ENCODE results near the gene MYLK.

Gene MYLK

DNA sequence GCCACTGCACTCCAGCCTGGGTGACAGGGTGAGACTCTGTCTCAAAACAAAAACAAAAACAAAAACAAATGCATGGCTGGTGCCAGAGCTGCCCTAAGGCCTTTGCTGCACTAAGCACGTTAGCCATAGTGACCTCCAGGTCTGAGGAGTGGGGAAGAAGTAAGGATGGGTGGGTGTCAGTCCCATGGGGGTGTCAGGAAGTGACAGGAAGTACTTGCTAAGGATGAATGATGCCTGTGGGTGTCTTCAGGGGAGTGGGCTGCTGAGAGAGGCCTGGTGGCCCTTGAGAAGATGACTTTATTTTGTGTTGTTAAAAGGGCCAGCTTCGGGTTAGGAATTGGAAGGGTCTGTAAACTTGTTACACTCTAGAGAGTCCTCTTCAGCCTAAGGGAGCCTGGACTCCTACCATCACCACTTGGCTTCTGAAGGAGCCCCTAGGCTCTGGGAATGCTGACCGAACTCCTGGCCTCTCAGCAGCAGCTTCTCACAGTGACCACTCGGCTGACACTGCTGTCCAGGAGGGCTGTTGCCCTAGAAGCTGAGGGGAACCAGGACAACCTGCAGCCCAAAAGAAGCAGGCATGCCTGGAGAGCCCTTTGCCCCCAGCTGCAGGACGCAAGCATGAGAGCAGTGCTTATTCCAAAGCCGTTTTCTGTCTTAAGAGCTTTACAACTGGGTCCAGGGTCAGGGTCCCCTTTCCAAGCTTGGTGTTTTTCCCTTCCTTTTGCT is 116.4 kb downstream of the MYLK start:
- Histone ChIP-seq H3K36me3 (ENCODE audit: control insufficient read depth, insufficient read depth, low read length, severe bottlenecking) (no peaks in the 10 kb centered on the region), H3K4me1 (ENCODE audit: control insufficient read depth, insufficient read depth, low read length) (peaks cover 29% of the 10 kb centered on the region), H3K27me3 (replicated peaks; ENCODE audit: control insufficient read depth, insufficient read depth, low read length) (no peaks in the 10 kb centered on the region), H3K9ac (ENCODE audit: low read length) (no peak overlapping the region), H3K9me3 (ENCODE audit: control insufficient read depth, low read length) (no peaks in the 10 kb centered on the region), H3K4me3 (ENCODE audit: low read length) (no peak overlapping the region)
- DNase-seq (ENCODE audit: low read depth), result no peak

DNA sequence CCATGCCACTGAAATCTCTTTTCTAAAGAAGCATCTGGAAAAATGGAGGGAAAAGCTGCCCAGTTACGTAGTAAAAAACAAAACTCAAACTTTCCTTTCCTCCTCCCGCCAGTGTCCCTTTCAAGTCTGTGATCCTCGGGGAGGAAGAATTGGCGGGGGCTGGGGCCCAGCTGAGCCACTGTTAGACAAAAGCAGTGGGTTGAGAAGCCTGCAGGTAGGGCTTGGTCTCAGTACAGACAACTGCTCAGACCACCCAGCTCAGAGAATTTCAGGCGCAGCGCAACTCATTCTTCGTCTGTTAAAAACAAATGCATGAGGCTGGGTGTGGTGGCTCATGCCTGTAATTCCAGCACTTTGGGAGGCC is 117.1 kb downstream of the MYLK start:
- H3K4me3 ChIP-seq (ENCODE audit: low read length), result no peak overlapping the region
- no peak for DNase-seq (ENCODE audit: low read depth)
- H3K4me1 ChIP-seq (ENCODE audit: control insufficient read depth, insufficient read depth, low read length), result peaks cover 29% of the 10 kb centered on the region
- H3K27me3 ChIP-seq (replicated peaks; ENCODE audit: control insufficient read depth, insufficient read depth, low read length), result no peaks in the 10 kb centered on the region
- no peaks in the 10 kb centered on the region for H3K9me3 ChIP-seq (ENCODE audit: control insufficient read depth, low read length)
- no peak overlapping the region for H3K9ac ChIP-seq (ENCODE audit: low read length)
- H3K36me3 ChIP-seq (ENCODE audit: control insufficient read depth, insufficient read depth, low read length, severe bottlenecking), result no peaks in the 10 kb centered on the region

DNA sequence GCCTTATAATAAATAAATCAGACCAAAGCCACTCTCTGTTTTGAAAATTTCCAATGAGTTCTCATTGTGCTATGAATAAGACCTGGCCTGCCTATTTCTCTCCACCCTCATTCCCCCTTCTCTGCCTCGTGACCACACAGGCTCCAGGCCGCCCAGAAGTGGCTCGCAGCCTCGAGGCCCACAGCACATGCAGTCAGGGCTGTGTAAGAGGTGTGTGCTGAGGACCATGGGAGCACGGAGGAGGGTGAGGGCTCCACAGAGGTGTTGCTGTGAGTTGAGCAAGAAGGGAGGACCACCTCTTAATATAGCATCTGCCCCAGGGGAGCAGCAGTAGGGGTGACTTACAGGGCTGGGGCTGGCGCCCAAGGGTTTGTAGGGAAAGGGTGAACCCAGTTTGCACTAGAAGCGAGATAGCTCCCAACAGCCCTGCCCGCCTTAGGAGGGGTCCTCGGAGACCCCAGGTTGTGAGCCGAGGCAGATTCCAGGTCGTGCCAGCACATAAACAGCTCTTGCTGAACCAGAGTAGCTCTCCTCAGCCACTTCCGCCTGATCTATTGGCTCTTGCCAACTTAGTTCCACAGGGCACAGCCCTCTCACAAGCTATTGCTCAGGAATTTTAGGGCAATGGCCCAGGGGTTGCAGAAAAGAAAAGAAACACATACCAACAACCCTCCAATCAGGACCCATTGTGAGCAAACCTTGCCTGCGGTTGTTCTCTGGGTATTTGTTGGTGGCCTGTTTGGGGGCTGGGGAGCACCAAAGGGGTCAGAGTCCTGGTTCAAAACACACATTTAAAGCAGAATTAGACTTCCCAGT is 117.7 kb downstream of the MYLK start:
- no peak for DNase-seq (ENCODE audit: low read depth)
- H3K4me3 ChIP-seq (ENCODE audit: low read length), result no peak overlapping the region
- H3K9ac ChIP-seq (ENCODE audit: low read length), result no peak overlapping the region
- H3K36me3 ChIP-seq (ENCODE audit: control insufficient read depth, insufficient read depth, low read length, severe bottlenecking), result no peaks in the 10 kb centered on the region
- no peaks in the 10 kb centered on the region for H3K27me3 ChIP-seq (replicated peaks; ENCODE audit: control insufficient read depth, insufficient read depth, low read length)
- peaks cover 29% of the 10 kb centered on the region for H3K4me1 ChIP-seq (ENCODE audit: control insufficient read depth, insufficient read depth, low read length)
- H3K9me3 ChIP-seq (ENCODE audit: control insufficient read depth, low read length), result no peaks in the 10 kb centered on the region

DNA sequence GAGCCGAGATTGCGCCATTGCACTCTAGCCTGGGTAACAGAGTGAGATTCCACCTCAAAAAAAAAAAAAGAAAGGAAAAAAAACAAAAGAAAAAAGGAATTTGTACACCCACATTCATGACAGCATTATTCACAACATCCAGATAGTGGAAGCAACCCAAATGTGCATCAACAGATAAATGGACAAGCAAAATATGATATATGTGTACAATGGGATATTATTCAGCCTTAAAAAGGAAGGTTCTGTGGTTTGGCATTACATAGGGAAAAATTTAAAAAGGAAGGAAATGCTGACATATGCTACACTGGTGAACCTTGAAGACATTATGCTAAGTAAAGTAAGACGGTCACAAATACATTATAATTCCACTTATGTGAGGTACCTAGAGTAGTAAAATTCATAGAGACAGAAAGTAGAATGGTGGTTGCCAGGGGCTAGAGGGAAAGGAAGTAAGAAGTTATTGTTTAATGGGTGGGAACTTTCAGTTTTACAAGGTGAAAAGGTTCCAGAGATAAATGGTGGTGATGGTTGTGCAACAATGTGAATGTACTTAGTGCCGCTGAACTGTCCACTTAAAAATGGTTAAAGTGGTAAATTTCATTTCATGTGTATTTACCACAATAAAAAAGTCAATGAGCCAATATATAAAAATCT is 118.5 kb downstream of the MYLK start:
- no peaks in the 10 kb centered on the region for H3K36me3 ChIP-seq (ENCODE audit: control insufficient read depth, insufficient read depth, low read length, severe bottlenecking)
- no peak overlapping the region for H3K9ac ChIP-seq (ENCODE audit: low read length)
- no peak for DNase-seq (ENCODE audit: low read depth)
- no peaks in the 10 kb centered on the region for H3K27me3 ChIP-seq (replicated peaks; ENCODE audit: control insufficient read depth, insufficient read depth, low read length)
- H3K4me3 ChIP-seq (ENCODE audit: low read length), result no peak overlapping the region
- peaks cover 29% of the 10 kb centered on the region for H3K4me1 ChIP-seq (ENCODE audit: control insufficient read depth, insufficient read depth, low read length)
- H3K9me3 ChIP-seq (ENCODE audit: control insufficient read depth, low read length), result no peaks in the 10 kb centered on the region

DNA sequence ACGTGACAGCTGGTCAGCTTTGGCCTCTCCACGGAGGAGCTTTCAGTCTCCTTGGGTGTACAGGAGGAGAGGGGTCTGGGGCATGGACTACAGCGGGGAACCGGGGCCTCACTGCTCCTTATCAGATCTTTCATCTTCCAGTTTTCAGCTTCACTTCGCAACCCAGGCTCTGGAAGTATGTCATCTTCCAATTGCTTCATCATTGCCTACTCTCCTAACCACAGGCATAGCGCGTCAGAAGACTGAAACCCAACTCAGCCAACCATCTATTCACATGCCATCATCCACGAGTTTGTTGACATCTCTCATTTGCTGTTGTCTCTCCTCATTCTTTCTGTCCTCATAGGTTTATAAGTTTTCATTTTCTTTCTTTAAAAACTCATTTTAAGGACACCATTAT is 119.5 kb downstream of the MYLK start:
- H3K4me1 ChIP-seq (ENCODE audit: control insufficient read depth, insufficient read depth, low read length), result peaks cover 30% of the 10 kb centered on the region
- H3K4me3 ChIP-seq (ENCODE audit: low read length), result no peak overlapping the region
- H3K36me3 ChIP-seq (ENCODE audit: control insufficient read depth, insufficient read depth, low read length, severe bottlenecking), result no peaks in the 10 kb centered on the region
- no peaks in the 10 kb centered on the region for H3K27me3 ChIP-seq (replicated peaks; ENCODE audit: control insufficient read depth, insufficient read depth, low read length)
- no peak overlapping the region for H3K9ac ChIP-seq (ENCODE audit: low read length)
- no peaks in the 10 kb centered on the region for H3K9me3 ChIP-seq (ENCODE audit: control insufficient read depth, low read length)
- no peak for DNase-seq (ENCODE audit: low read depth)

DNA sequence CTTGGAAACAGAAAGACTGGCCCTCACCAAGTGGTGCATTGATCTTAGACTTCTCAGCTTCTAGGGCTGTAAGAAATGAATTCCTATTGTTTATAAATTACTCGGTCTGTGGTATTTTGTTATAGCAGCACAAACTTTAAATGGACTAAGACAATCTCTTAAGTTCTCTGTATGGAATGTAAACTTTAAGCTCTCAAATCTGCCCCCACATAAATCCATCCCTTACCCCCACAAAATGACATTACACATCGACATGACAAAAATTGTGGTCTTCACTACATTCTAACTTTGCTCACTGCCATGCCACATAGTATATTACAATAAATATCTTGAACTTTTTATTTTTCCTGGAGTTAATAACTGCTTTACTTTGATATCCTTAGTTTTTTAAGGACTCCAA is 121.3 kb downstream of the MYLK start:
- no peaks in the 10 kb centered on the region for H3K36me3 ChIP-seq (ENCODE audit: control insufficient read depth, insufficient read depth, low read length, severe bottlenecking)
- H3K4me3 ChIP-seq (ENCODE audit: low read length), result no peak overlapping the region
- no peak for DNase-seq (ENCODE audit: low read depth)
- H3K9me3 ChIP-seq (ENCODE audit: control insufficient read depth, low read length), result no peaks in the 10 kb centered on the region
- no peak overlapping the region for H3K9ac ChIP-seq (ENCODE audit: low read length)
- H3K27me3 ChIP-seq (replicated peaks; ENCODE audit: control insufficient read depth, insufficient read depth, low read length), result no peaks in the 10 kb centered on the region
- peaks cover 35% of the 10 kb centered on the region for H3K4me1 ChIP-seq (ENCODE audit: control insufficient read depth, insufficient read depth, low read length)

DNA sequence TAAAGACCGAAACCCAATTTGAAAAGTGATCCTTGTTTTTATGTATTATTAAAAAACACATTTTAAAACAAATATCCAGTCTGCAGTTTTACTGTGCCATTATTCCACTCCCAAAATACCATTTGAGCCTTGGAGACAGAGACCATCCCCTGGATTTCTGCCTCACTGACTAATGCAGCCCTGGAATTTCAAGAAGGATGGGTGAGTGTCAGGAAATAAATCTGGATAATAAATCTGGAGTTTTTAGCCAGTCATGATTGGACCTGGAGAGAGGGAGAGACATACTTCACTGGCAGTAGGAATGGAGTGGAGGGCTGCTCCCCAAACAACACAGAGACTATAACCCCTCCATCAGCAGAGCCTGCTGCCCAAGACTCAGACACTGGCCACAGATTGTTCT is 123.3 kb downstream of the MYLK start:
- H3K9me3 ChIP-seq (ENCODE audit: control insufficient read depth, low read length), result no peaks in the 10 kb centered on the region

GRCh38 chr3:123759871-123760270 is 124.3 kb downstream of the MYLK start:
- DNase-seq (ENCODE audit: low read depth), result no peak
- Histone ChIP-seq H3K9ac (ENCODE audit: low read length) (no peak overlapping the region), H3K27me3 (replicated peaks; ENCODE audit: control insufficient read depth, insufficient read depth, low read length) (no peaks in the 10 kb centered on the region), H3K36me3 (ENCODE audit: control insufficient read depth, insufficient read depth, low read length, severe bottlenecking) (no peaks in the 10 kb centered on the region), H3K4me1 (ENCODE audit: control insufficient read depth, insufficient read depth, low read length) (peaks cover 28% of the 10 kb centered on the region), H3K9me3 (ENCODE audit: control insufficient read depth, low read length) (no peaks in the 10 kb centered on the region), H3K4me3 (ENCODE audit: low read length) (no peak overlapping the region)

More for the DNA sequence above, 123.3 kb downstream of the MYLK start:
- Histone ChIP-seq H3K4me1 (ENCODE audit: control insufficient read depth, insufficient read depth, low read length) (peaks cover 33% of the 10 kb centered on the region), H3K4me3 (ENCODE audit: low read length) (no peak overlapping the region), H3K9ac (ENCODE audit: low read length) (no peak overlapping the region), H3K27me3 (replicated peaks; ENCODE audit: control insufficient read depth, insufficient read depth, low read length) (no peaks in the 10 kb centered on the region), H3K36me3 (ENCODE audit: control insufficient read depth, insufficient read depth, low read length, severe bottlenecking) (no peaks in the 10 kb centered on the region)
- no peak for DNase-seq (ENCODE audit: low read depth)

DNA sequence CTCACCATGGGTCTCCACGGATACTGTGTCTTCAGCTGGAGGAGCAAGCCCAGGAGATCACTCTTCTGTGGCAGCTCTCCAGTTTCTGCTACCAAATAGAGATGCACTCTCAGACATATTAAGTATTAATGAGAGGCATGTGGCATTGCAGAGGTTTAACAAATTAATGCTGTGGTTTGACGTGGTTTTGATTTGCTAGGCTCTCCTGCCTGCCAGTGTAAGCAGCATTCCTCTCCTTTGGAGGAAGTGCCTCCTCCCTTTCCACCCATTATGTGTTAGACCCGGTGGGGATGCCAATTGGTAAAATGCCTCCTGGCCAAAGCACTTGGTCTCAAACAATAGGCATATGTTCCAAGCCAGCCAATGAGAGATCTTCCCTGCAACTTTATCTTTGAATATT is 124.8 kb downstream of the MYLK start:
- H3K4me1 ChIP-seq (ENCODE audit: control insufficient read depth, insufficient read depth, low read length), result peaks cover 28% of the 10 kb centered on the region
- no peaks in the 10 kb centered on the region for H3K9me3 ChIP-seq (ENCODE audit: control insufficient read depth, low read length)

DNA sequence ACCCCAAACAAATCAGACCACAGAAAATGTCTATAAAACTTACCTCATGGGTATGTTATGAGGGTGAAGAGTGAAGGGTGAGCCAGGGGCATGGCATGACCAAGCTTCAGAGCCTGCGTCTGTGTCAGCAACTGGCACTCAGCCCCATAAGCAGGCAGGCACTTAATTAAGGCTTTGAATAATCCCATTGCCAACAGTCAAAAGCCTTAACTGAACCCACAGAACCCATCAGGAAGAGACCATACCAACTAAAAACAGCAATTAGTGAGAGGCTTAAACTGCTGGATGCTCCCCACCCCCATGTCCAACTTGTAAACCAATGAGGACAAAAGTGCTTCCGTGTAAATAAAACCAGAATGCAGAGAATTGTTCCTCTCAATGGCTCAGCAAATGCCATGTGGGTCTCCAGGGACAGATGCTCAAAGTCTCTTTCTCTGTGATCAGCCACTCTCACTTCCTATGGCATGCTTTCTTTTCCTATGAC is 126.0 kb downstream of the MYLK start:
- peak; percentile 47 for DNase-seq (ENCODE audit: low read depth)
- H3K4me1 ChIP-seq (ENCODE audit: control insufficient read depth, insufficient read depth, low read length), result peaks cover 35% of the 10 kb centered on the region
- no peaks in the 10 kb centered on the region for H3K36me3 ChIP-seq (ENCODE audit: control insufficient read depth, insufficient read depth, low read length, severe bottlenecking)
- no peaks in the 10 kb centered on the region for H3K27me3 ChIP-seq (replicated peaks; ENCODE audit: control insufficient read depth, insufficient read depth, low read length)
- H3K9ac ChIP-seq (ENCODE audit: low read length), result no peak overlapping the region
- H3K9me3 ChIP-seq (ENCODE audit: control insufficient read depth, low read length), result no peaks in the 10 kb centered on the region
- no peak overlapping the region for H3K4me3 ChIP-seq (ENCODE audit: low read length)

More for the DNA sequence above, 124.8 kb downstream of the MYLK start:
- Histone ChIP-seq H3K9ac (ENCODE audit: low read length) (no peak overlapping the region), H3K36me3 (ENCODE audit: control insufficient read depth, insufficient read depth, low read length, severe bottlenecking) (no peaks in the 10 kb centered on the region), H3K4me3 (ENCODE audit: low read length) (no peak overlapping the region), H3K27me3 (replicated peaks; ENCODE audit: control insufficient read depth, insufficient read depth, low read length) (no peaks in the 10 kb centered on the region)
- DNase-seq (ENCODE audit: low read depth), result no peak

- Histone ChIP-seq H3K9me3 (ENCODE audit: control insufficient read depth, low read length) (no peaks in the 10 kb centered on the region), H3K36me3 (ENCODE audit: control insufficient read depth, insufficient read depth, low read length, severe bottlenecking) (no peaks in the 10 kb centered on the region), H3K4me1 (ENCODE audit: control insufficient read depth, insufficient read depth, low read length) (peaks cover 41% of the 10 kb centered on the region), H3K4me3 (ENCODE audit: low read length) (no peak overlapping the region), H3K9ac (ENCODE audit: low read length) (peak overlapping the region; percentile 55), H3K27me3 (replicated peaks; ENCODE audit: control insufficient read depth, insufficient read depth, low read length) (no peaks in the 10 kb centered on the region)
- no peak for DNase-seq (ENCODE audit: low read depth)
Measured at GRCh38 chr3:123757281-123757940, 126.7 kb downstream of the MYLK start.

All from adipocyte (in vitro differentiated cells).